AG09309 (cell line): Measurements from ENCODE around the gene CHI3L1.

Experiments used
- DNase-seq: peaks from one replicate; pipeline ENCODE4 v3.0.0-alpha.2; 2010; ENCODE audit warnings: low read depth
- H3K4me3 ChIP-seq: 2 replicates; pipeline ENCODE4 v1.5.1; 2011; ENCODE audit warnings: mild to moderate bottlenecking, low read depth, low read length, moderate library complexity; ENCODE audit not compliant: control insufficient read depth
- CTCF ChIP-seq: IDR thresholded peaks from 2 replicates; pipeline ENCODE4 v1.5.1; 2011; ENCODE audit warnings: mild to moderate bottlenecking, low read depth, low read length, inconsistent platforms; ENCODE audit not compliant: insufficient read depth, control insufficient read depth; ENCODE audit errors: missing control alignments

CHI3L1 gene

GRCh38 chr1:203167026-203167912 lies 19.2 kb downstream of the CHI3L1 start:
- H3K4me3 ChIP-seq = no peak overlapping the region
- no peak for TF ChIP-seq CTCF
- no peak for DNase-seq

- no peak for TF ChIP-seq CTCF
- no peak for DNase-seq
- no peak overlapping the region for H3K4me3 ChIP-seq
Measured at GRCh38 chr1:203166192-203166940, 20.1 kb downstream of the CHI3L1 start.

GRCh38 chr1:203165800-203166161 lies 20.7 kb downstream of the CHI3L1 start:
- DNase-seq = no peak
- no peak for TF ChIP-seq CTCF
- no peak overlapping the region for H3K4me3 ChIP-seq

GRCh38 chr1:203165101-203165799 lies 21.3 kb downstream of the CHI3L1 start:
- DNase-seq = no peak
- no peak overlapping the region for H3K4me3 ChIP-seq
- TF ChIP-seq CTCF = no peak

- no peak for DNase-seq
- no peak overlapping the region for H3K4me3 ChIP-seq
- TF ChIP-seq CTCF = no peak
Measured at GRCh38 chr1:203163891-203164635, 22.4 kb downstream of the CHI3L1 start.

GRCh38 chr1:203162403-203162802 lies 24.1 kb downstream of the CHI3L1 start:
- H3K4me3 ChIP-seq = no peak overlapping the region
- DNase-seq = no peak
- TF ChIP-seq CTCF = no peak
